GM18861 (cell line): ENCODE data around the gene PDE6B.
A peak's percentile ranks its signal among the peaks of the same experiment; 100 is the strongest.

Source experiments
- ATAC-seq: cut with Tn5 transposase; IDR thresholded peaks from one replicate; pipeline ENCODE4 v1.9.1; 2021; ENCODE audit not compliant: unreplicated experiment

Gene PDE6B

GRCh38 chr4:655464-656151, 30.2 kb downstream of the PDE6B start:
- no peak for ATAC-seq

- ATAC-seq = no peak
These were observed 31.3 kb downstream of the PDE6B start for GRCh38 chr4:656436-657337.

- no peak for ATAC-seq
These were observed 32.0 kb downstream of the PDE6B start for GRCh38 chr4:657338-657833.

- ATAC-seq = no peak
These were observed 32.7 kb downstream of the PDE6B start for GRCh38 chr4:657834-658667.

GRCh38 chr4:658681-659667, 33.6 kb downstream of the PDE6B start:
- ATAC-seq = no peak

GRCh38 chr4:659851-660250, 34.5 kb downstream of the PDE6B start:
- ATAC-seq = no peak

- ATAC-seq = no peak
These were observed 35.0 kb downstream of the PDE6B start for GRCh38 chr4:660401-660800.

GRCh38 chr4:661231-661630, 35.9 kb downstream of the PDE6B start:
- no peak for ATAC-seq

- ATAC-seq = no peak
These were observed 36.7 kb downstream of the PDE6B start for GRCh38 chr4:661881-662761.

GRCh38 chr4:663046-663437, 37.7 kb downstream of the PDE6B start:
- no peak for ATAC-seq

GRCh38 chr4:663438-664428, 38.4 kb downstream of the PDE6B start:
- peak; percentile 46 for ATAC-seq

GRCh38 chr4:664713-665231, 39.4 kb downstream of the PDE6B start:
- no peak for ATAC-seq

GRCh38 chr4:665381-665750, 40.0 kb downstream of the PDE6B start:
- ATAC-seq = no peak

GRCh38 chr4:665751-666435, 40.5 kb downstream of the PDE6B start:
- no peak for ATAC-seq

- ATAC-seq = no peak
These were observed 41.0 kb downstream of the PDE6B start for GRCh38 chr4:666436-666810.

- ATAC-seq = no peak
These were observed 41.6 kb downstream of the PDE6B start for GRCh38 chr4:666822-667544.

GRCh38 chr4:667545-667925, 42.2 kb downstream of the PDE6B start:
- no peak for ATAC-seq
